HG02970 (cell line): ENCODE data around the gene DNAH11.
"Not testable (repeated sequence)": the region's sequence is repeated elsewhere in the genome, so short reads cannot be mapped to it uniquely, and the experiment has no call there.

Source experiments
- ATAC-seq: cut with Tn5 transposase; IDR thresholded peaks from one replicate; pipeline ENCODE4 v1.9.1; 2021; ENCODE audit warnings: mild to moderate bottlenecking, moderate library complexity, moderate number of reproducible peaks; ENCODE audit not compliant: unreplicated experiment, low FRiP score

The DNAH11 gene

GRCh38 chr7:21616091-21616490, 73.3 kb downstream of the DNAH11 start:
- ATAC-seq, result no peak

- ATAC-seq, result no peak
Measured at GRCh38 chr7:21616796-21617436, 74.1 kb downstream of the DNAH11 start.

- ATAC-seq, result no peak
Measured at GRCh38 chr7:21617513-21617912, 74.7 kb downstream of the DNAH11 start.

GRCh38 chr7:21617916-21618390, 75.1 kb downstream of the DNAH11 start:
- ATAC-seq, result no peak

GRCh38 chr7:21618706-21619105, 75.9 kb downstream of the DNAH11 start:
- no peak for ATAC-seq

GRCh38 chr7:21620054-21620453, 77.2 kb downstream of the DNAH11 start:
- ATAC-seq, result no peak

- no peak for ATAC-seq
Measured at GRCh38 chr7:21624320-21624719, 81.5 kb downstream of the DNAH11 start.

- ATAC-seq, result no peak
Measured at GRCh38 chr7:21636694-21637093, 93.9 kb downstream of the DNAH11 start.

- no peak for ATAC-seq
Measured at GRCh38 chr7:21639206-21639868, 96.5 kb downstream of the DNAH11 start.

- ATAC-seq, result no peak
Measured at GRCh38 chr7:21640105-21640504, 97.3 kb downstream of the DNAH11 start.

- ATAC-seq, result no peak
Measured at GRCh38 chr7:21641546-21641945, 98.7 kb downstream of the DNAH11 start.

GRCh38 chr7:21642422-21642821, 99.6 kb downstream of the DNAH11 start:
- no peak for ATAC-seq

GRCh38 chr7:21651697-21652096, 108.9 kb downstream of the DNAH11 start:
- ATAC-seq, result no peak

GRCh38 chr7:21653623-21654022, 110.8 kb downstream of the DNAH11 start:
- ATAC-seq, result no peak

GRCh38 chr7:21656081-21656480, 113.2 kb downstream of the DNAH11 start:
- ATAC-seq, result no peak

GRCh38 chr7:21656796-21657195, 114.0 kb downstream of the DNAH11 start:
- no peak for ATAC-seq

GRCh38 chr7:21670496-21670895, 127.7 kb downstream of the DNAH11 start:
- no peak for ATAC-seq

- ATAC-seq, result no peak
Measured at GRCh38 chr7:21671859-21672258, 129.0 kb downstream of the DNAH11 start.

GRCh38 chr7:21675255-21675654, 132.4 kb downstream of the DNAH11 start:
- ATAC-seq, result no peak

- no peak for ATAC-seq
Measured at GRCh38 chr7:21690705-21691104, 147.9 kb downstream of the DNAH11 start.

- not testable (repeated sequence) for ATAC-seq
Measured at GRCh38 chr7:21691146-21691545, 148.3 kb downstream of the DNAH11 start.

- ATAC-seq, result not testable (repeated sequence)
Measured at GRCh38 chr7:21700587-21700986, 157.7 kb downstream of the DNAH11 start.
